Sigmoid colon (tissue), 7 donors: ENCODE measurements around the gene LAMA4. TPM values are rescaled to one million over a fixed set of nuclear protein-coding genes. Genes with fewer than 3 reads are reported as not detected.

Experiments
- DNase-seq: peaks from one replicate; pipeline ENCODE4 v3.0.0-alpha.2; 2019
- H3K27ac ChIP-seq, 4 donors: fragments of 200-600 bp; sonication (generic); one replicate each; pipeline ENCODE4 v1.5.1; 2016 to 2019; ENCODE audit warnings: mild to moderate bottlenecking in 1 of 4
- H3K27me3 ChIP-seq, 3 donors: fragments of 200-600 bp; sonication (generic); one replicate each; pipeline ENCODE4 v1.5.1; 2019; ENCODE audit warnings: mild to moderate bottlenecking in 1 of 3
- H3K36me3 ChIP-seq, 4 donors: fragments of 200-600 bp; sonication (generic); one replicate each; pipeline ENCODE4 v1.5.1; 2016 to 2019
- H3K4me1 ChIP-seq, 4 donors: fragments of 200-600 bp; sonication (generic); one replicate each; pipeline ENCODE4 v1.5.1; 2017 to 2019
- H3K4me3 ChIP-seq, 4 donors: fragments of 200-600 bp; sonication (generic); one replicate each; pipeline ENCODE4 v1.5.1; 2017 to 2019; ENCODE audit warnings: mild to moderate bottlenecking in 2 of 4, moderate library complexity in 1 of 4
- H3K9me3 ChIP-seq, 4 donors: fragments of 200-600 bp in 3 of 4; sonication (generic) in 3 of 4; one replicate each; pipeline versions ENCODE4 v1.5.1 to v1.6.1; 2013 to 2019
- EP300 ChIP-seq, 4 donors: sonication (generic); formaldehyde crosslinking; IDR thresholded peaks; one replicate each; pipeline ENCODE4 v1.6.1; 2017; ENCODE audit warnings: antibody characterized with exemption in 4 of 4
- POLR2A ChIP-seq, 2 donors: fragments of 450-650 bp; IDR thresholded peaks; one replicate each; pipeline ENCODE4 v1.6.1; 2016; ENCODE audit warnings: antibody characterized with exemption in 2 of 2, mild to moderate bottlenecking in 2 of 2, moderate library complexity in 2 of 2
- POLR2AphosphoS5 ChIP-seq, 4 donors: sonication (generic); formaldehyde crosslinking; IDR thresholded peaks; one replicate each; pipeline ENCODE4 v1.6.1; 2017; ENCODE audit warnings: antibody characterized with exemption in 4 of 4
- WGBS, 2 donors: extraction: QIAGEN DNeasy Blood & Tissue Kit; methylation state at CpG; one replicate each; pipeline ENCODE4 v1.1.7; 2013; 5-methylcytosine and 5-hydroxymethylcytosine counted together
- intact Hi-C: fragments of 100-400 bp; cut with DNase I; formaldehyde crosslinking; loops from one replicate; pipeline ENCODE4 v1.15.1; 2023
- polyA plus RNA-seq, 3 donors: library from polyadenylated mRNA; stranded (reverse); fragments of 200-250 nt; gene quantifications; one replicate each; pipeline ENCODE4 v1.2.3, GENCODE V29; 2013
- total RNA-seq, 4 donors: library from RNA; depleted of rRNA; stranded (reverse); fragments of >200 nt; gene quantifications; one replicate each; pipeline ENCODE4 v1.1.0, GENCODE V29; 2016
- TF ChIP-seq, protein P1 (sequence below), 4 experiments: fragments of 450-650 bp in 3 of 4; fragments of 200-600 bp in 1 of 4; IDR thresholded peaks; one replicate each; pipeline ENCODE4 v1.5.1; 2016 to 2019; ENCODE audit warnings: antibody characterized with exemption in 4 of 4, mild to moderate bottlenecking in 3 of 4, moderate library complexity in 2 of 4
- donor health status: healthy with polysubstance abuse.
- donor health status: Bipolar disorder and iron deficiency.
- donor health status: healthy.

LAMA4 gene
- total and polyA plus RNA-seq, 7 donors: 6.9 to 225 (median 95.3) TPM

GRCh38 chr6:112257178-112257855 is 3.0 kb upstream of the LAMA4 start:
- DNase-seq: no peak
- TF ChIP-seq EP300 (IDR thresholded peaks at IDR 0.05): no peak
- no peaks in the 10 kb centered on the region for H3K9me3 ChIP-seq
- intact Hi-C loops: no loop called here
- H3K4me1 ChIP-seq: peaks cover 0 to 12% (median 10%) of the 10 kb centered on the region in 4 donors
- no peaks in the 10 kb centered on the region for H3K27me3 ChIP-seq
- WGBS, 2 donors: 84 to 90% methylated on average over 7 of the region's 7 CpGs
- no peaks in the 10 kb centered on the region for H3K36me3 ChIP-seq
- no peak overlapping the region for H3K27ac ChIP-seq
- H3K4me3 ChIP-seq: no peak overlapping the region

- Histone ChIP-seq H3K27ac (peak overlapping the region; percentile 88 to 95 (median 91)), H3K4me1 (peaks cover 0 to 33% (median 25%) of the 10 kb centered on the region in 4 donors), H3K4me3 (peak overlapping the region in 3 of 4 donors; percentile 62 to 83 (median 69)), H3K27me3 (no peaks in the 10 kb centered on the region), H3K9me3 (no peaks in the 10 kb centered on the region), H3K36me3 (no peaks in the 10 kb centered on the region)
- DNase-seq: no peak
- intact Hi-C loops: loop anchor here (2.0 to 5.0 kb wide), 2 partner anchors 57 to 76 kb away; no protein-coding TSS in a partner anchor
- 68 to 69% methylated on average over 3 of the region's 3 CpGs for WGBS, 2 donors
- TF ChIP-seq POLR2A (IDR thresholded peaks at IDR 0.05) (no peak), POLR2AphosphoS5 (IDR thresholded peaks at IDR 0.05) (peak in 1 of 4 donors; percentile 7), EP300 (IDR thresholded peaks at IDR 0.05) (no peak)
- TF ChIP-seq, protein P1, sequence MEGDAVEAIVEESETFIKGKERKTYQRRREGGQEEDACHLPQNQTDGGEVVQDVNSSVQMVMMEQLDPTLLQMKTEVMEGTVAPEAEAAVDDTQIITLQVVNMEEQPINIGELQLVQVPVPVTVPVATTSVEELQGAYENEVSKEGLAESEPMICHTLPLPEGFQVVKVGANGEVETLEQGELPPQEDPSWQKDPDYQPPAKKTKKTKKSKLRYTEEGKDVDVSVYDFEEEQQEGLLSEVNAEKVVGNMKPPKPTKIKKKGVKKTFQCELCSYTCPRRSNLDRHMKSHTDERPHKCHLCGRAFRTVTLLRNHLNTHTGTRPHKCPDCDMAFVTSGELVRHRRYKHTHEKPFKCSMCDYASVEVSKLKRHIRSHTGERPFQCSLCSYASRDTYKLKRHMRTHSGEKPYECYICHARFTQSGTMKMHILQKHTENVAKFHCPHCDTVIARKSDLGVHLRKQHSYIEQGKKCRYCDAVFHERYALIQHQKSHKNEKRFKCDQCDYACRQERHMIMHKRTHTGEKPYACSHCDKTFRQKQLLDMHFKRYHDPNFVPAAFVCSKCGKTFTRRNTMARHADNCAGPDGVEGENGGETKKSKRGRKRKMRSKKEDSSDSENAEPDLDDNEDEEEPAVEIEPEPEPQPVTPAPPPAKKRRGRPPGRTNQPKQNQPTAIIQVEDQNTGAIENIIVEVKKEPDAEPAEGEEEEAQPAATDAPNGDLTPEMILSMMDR (IDR thresholded peaks at IDR 0.05): no peak
These were observed 554 bp upstream of the LAMA4 start for GRCh38 chr6:112254921-112255320.

GRCh38 chr6:112253498-112253840 is 898 bp downstream of the LAMA4 start:
- DNase-seq: no peak
- WGBS, 2 donors: 9 to 15% methylated on average over 8 of the region's 8 CpGs
- TF ChIP-seq POLR2AphosphoS5 (IDR thresholded peaks at IDR 0.05) (peak in 1 of 4 donors; percentile 3), POLR2A (IDR thresholded peaks at IDR 0.05) (no peak)
- H3K9me3 ChIP-seq: no peaks in the 10 kb centered on the region
- no peaks in the 10 kb centered on the region for H3K27me3 ChIP-seq
- peak overlapping the region; percentile 88 to 95 (median 91) for H3K27ac ChIP-seq
- H3K36me3 ChIP-seq: no peaks in the 10 kb centered on the region
- intact Hi-C loops: loop anchor here (2.0 to 5.0 kb wide), 2 partner anchors 33 to 59 kb away; no protein-coding TSS in a partner anchor
- peak overlapping the region; percentile 62 to 84 (median 76) for H3K4me3 ChIP-seq
- peaks cover 0 to 48% (median 39%) of the 10 kb centered on the region in 4 donors for H3K4me1 ChIP-seq

- 46% methylated on average over 2 of the region's 2 CpGs for WGBS, 2 donors
- Histone ChIP-seq H3K9me3 (no peaks in the 10 kb centered on the region), H3K4me1 (peaks cover 0 to 54% (median 45%) of the 10 kb centered on the region in 4 donors), H3K27me3 (no peaks in the 10 kb centered on the region), H3K27ac (peak overlapping the region; percentile 88 to 95 (median 91)), H3K36me3 (no peaks in the 10 kb centered on the region), H3K4me3 (peak overlapping the region; percentile 62 to 84 (median 76))
- intact Hi-C loops: loop anchor here (2.0 to 5.0 kb wide), 2 partner anchors 32 to 59 kb away; no protein-coding TSS in a partner anchor
- no peak for DNase-seq
- TF ChIP-seq POLR2AphosphoS5 (IDR thresholded peaks at IDR 0.05) (peak in 3 of 4 donors; percentile 40 to 53 (median 52)), POLR2A (IDR thresholded peaks at IDR 0.05) (no peak)
- TF ChIP-seq, protein P1 (IDR thresholded peaks at IDR 0.05): no peak
These were observed 1.5 kb downstream of the LAMA4 start for GRCh38 chr6:112252571-112253497.

DNA sequence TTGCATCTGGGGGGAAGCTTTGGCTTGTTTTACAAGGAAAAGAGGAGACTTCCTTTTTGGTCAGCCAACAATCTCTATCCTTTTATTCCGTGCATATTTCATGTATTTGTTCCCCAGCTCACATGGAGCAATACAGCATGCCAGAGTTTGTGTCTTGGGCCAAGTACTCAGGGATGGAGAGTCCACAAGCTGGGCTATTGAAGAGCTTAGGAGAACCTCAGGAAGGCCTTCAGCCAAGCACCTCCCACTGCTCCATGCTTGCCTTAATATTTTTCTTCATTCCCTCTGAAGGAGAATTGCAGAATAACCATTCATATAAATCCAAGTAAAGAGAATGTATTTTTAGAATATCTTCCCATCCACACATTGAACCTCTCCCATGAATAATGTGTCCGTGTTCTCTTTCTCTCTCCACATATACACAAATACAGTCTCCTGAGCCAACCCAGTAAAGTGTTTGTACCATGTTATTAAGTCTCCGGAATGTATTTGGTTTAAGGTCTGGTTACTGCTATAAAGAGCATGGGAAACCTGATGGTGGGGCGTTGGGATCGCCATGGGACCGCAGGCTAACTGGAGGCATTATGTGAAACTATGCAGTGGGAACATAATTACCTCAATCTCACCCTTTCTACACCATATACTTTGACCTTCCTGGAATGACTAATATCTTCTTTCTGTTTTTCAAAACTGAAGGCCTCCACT is 3.0 kb downstream of the LAMA4 start:
- WGBS, 2 donors: 70 to 81% methylated on average over 6 of the region's 6 CpGs
- Histone ChIP-seq H3K9me3 (no peaks in the 10 kb centered on the region), H3K4me3 (peak overlapping the region; percentile 62 to 84 (median 76)), H3K36me3 (no peaks in the 10 kb centered on the region), H3K27ac (peak overlapping the region; percentile 88 to 95 (median 91)), H3K4me1 (peaks cover 0 to 69% (median 60%) of the 10 kb centered on the region in 4 donors), H3K27me3 (no peaks in the 10 kb centered on the region)
- intact Hi-C loops: loop anchor here (5.0 kb wide), 1 partner anchor 61 kb away; no protein-coding TSS in a partner anchor
- TF ChIP-seq, protein P1 (IDR thresholded peaks at IDR 0.05): no peak
- TF ChIP-seq POLR2AphosphoS5 (IDR thresholded peaks at IDR 0.05) (peak in 3 of 4 donors; percentile 6 to 35 (median 19)), POLR2A (IDR thresholded peaks at IDR 0.05) (no peak), EP300 (IDR thresholded peaks at IDR 0.05) (no peak)
- DNase-seq: peak; percentile 92
